Activated CD4-positive, alpha-beta T cell treated with anti-CD3 and anti-CD28 coated beads, Interleukin-10, Interleukin-2, amounts not matched to agents 100 ng/mL and 50 ng/mL, durations not matched to agents 16 hours and 8 hours (primary cell): Measurements from ENCODE around the gene GADD45B.
A peak's percentile ranks its signal among the peaks of the same experiment; 100 is the strongest.

Source experiments
- DNase-seq: peaks from one replicate; pipeline ENCODE4 v3.0.0-alpha.2; 2020

Gene GADD45B, protein sequence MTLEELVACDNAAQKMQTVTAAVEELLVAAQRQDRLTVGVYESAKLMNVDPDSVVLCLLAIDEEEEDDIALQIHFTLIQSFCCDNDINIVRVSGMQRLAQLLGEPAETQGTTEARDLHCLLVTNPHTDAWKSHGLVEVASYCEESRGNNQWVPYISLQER

DNA sequence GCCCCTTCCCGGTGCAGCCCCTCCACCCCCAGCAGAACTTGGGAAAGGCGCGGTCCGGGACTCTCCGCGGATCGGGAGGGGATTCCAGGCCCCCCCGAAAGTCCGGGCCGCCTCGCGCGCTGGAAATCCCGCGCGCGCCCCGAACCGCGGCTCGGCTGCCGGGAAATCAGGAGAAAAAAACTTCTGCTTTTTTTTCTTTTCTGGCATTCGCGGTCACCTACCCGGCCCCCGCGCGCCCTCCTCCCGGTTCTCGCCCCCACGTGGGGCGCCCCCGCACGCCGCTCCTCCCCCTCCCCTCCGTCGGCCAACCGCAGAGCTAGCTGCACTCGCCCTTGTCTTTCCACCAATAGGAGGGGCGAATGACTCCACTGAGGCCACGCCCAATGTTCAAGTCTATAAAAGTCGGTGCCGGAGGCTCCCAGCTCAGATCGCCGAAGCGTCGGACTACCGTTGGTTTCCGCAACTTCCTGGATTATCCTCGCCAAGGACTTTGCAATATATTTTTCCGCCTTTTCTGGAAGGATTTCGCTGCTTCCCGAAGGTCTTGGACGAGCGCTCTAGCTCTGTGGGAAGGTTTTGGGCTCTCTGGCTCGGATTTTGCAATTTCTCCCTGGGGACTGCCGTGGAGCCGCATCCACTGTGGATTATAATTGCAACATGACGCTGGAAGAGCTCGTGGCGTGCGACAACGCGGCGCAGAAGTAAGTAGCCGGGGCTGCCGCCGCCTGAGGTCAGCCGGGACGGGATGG is at the start of gene GADD45B:
TSS of gene GADD45B (plus strand) at position 426 of the 749 bp plus-strand sequence. CDS start at position 658, 232 bp downstream.
- DNase-seq = peak; percentile 98

DNA sequence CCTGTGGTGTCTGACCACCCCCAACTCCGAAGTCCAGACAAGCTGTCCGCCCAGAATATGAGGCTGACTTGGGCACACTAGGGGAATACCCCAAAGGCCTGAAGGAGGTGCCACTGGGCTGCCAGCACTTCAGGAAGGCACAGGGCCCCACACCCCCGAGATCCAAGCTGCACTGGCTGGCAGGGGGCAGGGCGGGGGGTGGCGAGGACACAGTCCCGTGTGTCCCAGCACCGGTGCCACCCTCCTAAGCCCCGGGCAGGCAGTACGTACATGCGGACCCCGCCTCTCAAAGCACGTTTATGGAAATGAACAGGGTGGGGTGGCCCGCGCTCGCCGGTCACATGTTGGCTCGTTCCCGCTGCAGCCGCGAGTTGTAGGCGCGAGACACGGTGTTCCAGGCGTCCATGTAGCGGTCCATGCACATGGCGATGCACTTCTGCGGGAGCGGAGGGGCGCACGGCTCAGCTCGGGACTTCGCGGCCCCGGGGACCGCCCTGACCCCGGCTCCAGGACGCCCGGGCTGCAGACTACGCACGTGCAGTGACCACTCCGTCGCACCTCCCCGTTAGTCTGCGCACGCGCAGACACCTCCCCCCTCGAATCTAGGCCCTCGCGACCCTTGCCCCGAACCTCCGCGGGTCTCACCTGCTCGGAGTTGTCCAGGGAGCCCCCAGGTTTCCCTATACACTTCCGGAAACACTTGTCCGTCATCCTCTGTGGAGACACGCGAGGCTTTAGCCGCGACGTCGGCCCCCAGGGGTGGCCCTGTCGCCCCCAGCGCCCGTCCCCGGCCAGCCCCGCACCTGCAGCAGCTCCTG is 49.1 kb upstream of the GADD45B start:
- DNase-seq = peak; percentile 65

DNA sequence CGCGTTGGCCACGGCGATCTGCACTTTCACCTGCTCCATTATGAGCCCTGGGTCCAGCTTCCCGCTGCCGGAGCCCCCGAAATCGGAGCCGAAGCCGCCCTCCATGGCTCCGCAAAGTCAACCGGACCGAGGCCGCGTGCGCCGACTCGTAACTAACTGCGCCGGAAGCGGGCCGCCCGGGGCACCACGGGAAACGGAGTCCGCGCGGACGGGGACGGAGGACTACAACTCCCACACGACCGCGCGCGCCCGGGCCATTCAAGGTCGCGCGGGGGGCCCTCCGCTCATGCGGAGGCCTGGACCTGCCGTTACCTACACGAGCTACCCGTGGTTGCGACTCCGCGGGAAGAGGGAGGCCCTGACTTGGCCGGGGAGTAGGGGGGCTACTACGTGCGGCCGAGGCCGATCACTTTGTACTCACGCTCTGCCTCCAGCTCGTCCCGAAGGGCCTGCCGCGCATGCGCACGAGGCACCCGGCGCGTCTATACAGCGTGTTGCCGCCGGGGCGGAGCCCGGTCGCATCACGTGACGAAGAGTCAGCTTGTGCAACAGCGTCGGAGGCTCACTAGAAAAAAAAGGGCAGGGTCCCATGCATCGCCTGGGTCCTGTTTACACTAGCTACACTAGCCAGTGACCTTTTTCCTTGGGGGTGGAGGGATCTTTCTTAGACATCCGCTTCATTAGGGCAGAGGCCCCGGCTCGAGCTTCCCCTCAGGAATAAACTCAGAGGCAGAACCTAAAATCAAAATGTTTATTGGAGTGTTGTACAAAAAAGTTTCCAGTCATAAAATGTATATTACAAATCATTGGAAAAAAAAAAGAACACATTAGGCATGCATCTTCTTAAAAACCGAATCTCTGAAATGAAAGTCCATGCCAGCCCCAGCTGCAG is 48.3 kb upstream of the GADD45B start, which contains the start of gene TIMM13:
TSS of gene TIMM13 (minus strand) at position 158 of the 892 bp plus-strand sequence. CDS start at position 105, 53 bp downstream.
- DNase-seq = peak; percentile 97

DNA sequence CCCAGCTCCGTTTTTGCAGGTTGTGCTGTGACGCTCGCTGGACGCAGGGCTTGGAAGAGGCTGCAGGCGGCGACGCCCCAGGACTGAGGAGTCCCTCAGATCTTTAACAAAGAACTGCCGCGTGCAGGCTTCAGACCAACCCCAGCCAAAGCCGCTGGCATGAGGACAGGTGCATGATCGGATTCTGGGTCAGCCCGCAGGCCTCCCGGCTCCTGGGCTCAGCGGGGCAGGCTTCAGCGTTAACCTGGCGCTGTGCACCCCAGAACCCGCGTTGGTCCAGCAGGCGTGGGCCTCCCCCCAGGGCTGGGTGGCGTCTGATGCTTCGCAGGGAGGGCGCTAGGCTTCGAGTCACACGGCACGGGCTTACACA is 47.6 kb upstream of the GADD45B start:
- DNase-seq = no peak

DNA sequence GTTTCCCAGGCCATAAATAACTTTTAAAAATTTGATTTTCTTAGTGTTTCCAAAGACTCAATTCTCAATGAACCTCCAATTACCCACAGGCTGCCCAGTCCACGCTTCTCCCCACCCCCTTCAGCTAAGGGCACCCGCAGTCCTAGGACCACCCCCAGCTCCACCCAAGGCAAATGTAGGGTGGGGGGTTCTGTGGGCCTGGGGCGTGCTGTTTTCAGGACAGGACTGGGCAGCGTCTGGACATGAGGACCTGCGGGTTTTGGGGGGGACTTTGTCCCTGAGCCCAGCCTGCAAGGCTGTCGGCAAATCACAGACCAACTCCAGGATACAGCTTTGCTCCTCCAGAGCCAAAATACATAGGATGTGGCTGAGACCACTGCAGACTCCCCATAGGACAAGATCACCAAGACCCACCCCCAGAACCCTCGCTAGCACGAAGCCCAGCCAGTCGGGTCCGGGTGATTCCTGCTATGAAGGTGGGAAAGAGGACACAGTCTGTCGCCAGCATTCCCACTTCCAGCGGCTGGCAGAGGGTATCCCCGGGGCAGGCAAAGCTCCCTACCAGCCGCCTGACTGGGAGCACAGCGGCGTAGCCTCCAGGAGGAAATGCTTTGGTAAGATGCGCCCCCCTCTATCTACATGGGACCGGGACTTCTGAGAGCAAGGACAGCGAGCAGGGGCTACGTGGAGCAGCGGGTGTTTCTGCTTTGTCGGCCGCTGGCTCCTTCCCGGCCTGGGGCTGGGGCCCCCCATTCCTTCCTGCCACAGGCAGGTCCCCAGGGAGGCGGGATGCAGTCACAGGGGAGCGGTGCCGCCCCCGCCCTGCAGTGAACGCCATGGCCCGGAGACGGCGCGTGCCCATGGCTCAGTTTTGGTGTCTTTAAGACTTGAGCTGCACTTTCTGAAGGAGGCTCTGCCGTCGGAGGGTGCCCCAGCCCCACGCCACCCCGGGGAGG is 46.9 kb upstream of the GADD45B start:
- no peak for DNase-seq

DNA sequence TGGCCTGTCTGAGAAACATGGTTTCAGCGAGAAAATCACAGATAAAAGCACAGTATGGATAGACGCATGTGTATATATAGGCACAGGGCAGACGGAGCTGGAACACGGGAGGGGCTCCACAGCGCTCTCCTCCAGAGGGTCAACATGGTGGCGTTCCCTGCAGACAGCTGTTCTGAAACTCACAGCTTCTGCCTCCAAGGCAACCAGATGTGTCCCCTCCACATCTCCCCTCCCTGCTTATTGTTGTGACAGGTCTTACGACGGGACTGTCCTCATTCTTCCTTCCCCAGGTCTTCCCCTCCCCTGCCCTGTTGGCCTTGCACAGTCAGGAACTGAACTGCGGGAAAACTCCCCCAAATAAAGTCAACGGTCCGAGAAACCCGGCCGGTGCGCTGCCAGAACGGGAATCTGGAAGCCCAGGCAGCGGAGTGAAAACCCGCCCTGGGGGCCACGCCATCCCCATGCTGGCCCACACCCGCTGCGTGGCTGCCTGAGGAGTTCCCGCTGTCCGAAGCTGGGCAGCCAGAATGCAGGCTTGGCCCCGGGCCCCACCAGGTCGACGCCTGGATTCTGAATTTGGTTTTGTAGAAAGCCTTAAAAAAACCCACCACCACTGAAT is 45.9 kb upstream of the GADD45B start:
- no peak for DNase-seq

DNA sequence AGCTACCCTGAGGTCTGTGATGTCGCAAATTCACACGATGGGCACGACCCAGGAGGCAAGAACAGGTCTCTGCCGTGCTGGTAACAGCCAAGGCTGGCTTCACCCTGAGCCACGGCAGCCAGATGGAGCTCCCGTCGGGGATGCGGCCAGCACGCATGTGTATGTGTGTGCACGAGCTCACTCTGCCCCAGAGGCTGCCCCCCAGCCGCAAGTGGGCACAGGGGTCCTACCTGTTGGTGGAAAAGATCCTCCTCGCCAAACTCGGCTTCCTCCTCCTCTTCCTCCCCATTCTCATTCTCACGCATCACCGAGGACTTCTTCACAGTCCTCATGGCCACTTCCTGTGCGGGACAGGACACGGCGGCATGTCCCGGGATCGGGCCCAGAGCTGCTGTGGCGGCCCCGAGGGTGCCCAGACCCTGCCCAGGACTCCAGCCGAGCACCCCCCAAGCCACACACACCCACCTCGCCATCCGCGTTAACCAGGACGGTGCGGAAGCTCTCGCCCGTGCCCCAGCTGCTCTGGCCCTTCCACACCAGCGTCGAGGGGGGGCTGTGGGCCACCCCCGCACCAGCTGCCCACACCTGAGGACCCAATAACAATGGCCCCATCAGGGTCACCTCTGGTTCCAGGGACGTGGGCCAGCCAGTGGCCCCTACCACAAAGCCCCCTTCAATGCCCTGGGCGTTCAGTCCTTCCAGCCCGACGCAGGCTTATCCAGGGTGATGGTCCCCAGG is 44.4 kb upstream of the GADD45B start:
- no peak for DNase-seq

DNA sequence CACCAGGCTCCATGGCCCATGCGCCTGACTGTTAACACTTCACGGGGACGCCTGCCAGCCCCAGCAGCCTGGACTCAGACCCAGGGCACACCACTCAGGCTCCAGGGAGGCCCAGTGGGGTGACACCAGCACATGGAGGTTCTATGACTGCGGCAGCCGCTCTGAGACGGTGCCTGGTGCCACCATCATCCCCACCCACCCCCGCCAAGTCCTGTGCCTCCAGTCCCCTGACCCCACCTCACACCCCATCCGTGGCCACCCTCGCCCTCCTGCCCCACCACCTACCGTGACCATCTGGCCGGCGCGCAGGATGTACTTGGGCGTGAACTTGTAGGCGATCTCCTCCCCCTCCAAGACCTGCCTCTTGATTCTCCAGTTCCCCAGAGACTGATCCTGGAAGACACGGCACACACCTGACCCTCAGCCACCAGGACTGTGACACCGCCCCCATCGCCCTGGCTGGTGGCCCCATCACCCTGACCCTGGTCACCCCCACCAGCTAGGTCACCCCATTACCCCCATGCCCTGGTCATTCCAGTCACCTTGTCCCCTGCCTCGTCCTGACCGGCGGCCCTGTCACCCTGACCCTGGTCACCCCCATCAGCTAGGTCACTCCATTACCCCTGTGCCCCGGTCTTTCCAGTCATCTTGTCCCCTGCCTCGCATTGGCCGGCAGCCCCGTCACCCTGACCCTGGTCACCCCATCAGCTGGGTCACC is 43.6 kb upstream of the GADD45B start:
- DNase-seq = no peak

DNA sequence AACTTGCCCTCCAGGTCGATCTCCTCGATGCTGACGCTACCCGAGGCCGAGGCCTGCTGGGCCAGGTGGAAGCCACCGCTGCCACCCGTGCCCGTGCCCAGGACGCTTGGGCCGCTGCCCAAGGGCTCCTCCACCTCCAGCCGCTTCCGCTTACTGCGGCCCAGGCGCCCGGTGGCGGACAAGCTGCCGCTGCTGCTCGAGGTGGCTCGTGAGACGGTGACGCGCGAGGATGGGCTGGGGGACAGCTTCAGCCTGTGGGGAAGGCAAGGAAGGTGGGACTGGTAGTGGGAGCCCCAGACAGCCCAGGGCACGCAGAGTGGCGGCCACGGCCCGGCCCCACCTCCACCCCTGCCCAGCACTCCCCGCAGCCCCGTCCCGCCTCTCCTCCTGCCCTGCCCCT is 42.1 kb upstream of the GADD45B start:
- DNase-seq = no peak

DNA sequence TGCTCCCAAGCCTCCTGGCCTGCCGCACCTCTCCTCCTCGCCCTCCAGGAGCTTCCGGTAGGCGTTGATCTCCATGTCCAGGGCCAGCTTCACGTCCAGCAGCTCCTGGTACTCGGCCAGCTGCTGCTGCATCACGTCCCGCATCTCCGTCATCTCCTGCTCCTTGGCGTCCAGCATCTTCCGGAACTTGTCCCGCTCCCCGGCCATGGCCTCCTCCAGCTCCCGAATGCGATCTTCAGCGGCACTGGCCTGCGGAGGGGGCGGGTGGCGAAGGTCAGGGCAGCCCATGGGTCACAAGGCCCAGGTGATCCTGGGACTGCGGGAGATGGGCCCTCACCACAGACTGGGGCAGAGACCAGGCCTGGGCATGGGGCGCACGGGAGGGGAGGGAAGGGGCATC is 41.7 kb upstream of the GADD45B start:
- no peak for DNase-seq

DNA sequence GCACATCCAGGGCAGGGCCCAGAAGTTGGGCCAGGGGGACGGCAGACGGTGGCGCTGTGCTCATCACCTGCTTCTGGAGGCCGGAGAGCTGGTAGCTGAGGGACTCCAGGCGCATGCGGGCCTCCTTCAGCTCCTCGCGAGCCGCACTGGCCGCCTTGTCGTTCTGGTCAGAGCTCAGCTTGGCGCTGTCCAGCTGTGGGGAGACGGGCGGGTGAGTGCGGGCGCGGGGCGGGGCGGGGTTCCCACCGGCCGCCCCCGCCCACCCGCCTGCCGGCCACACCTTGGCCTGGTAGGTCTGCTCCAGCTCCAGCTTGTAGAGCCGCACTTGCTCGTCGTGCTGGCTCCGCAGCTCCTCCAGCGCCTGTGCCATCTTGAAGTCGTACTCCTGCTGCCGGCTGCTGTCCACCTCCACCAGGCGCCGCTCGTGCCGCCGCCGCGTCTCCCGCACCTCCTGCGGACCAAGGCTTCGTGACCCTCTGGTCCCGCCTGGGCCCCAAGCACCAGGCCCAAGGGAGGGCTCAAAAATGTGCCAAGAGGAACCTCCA is 41.1 kb upstream of the GADD45B start:
- no peak for DNase-seq

DNA sequence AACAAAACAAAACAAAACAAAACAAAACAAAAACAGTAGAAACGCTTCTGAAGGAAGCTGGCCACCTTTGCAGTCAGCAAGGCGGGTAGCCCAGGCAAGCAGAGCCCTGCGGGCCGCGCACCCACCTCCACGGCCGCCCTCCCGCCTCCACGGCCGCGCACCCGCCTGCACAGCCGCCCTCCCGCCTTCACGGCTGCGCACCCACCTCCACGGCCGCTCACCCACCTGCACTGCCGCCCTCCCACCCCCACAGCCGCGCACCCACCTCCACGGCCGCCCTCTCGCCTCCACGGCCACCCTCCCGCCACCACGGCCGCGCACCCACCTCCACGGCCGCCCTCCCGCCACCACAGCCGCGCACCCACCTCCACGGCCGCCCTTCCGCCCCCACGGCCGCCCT is 39.5 kb upstream of the GADD45B start:
- DNase-seq = no peak

DNA sequence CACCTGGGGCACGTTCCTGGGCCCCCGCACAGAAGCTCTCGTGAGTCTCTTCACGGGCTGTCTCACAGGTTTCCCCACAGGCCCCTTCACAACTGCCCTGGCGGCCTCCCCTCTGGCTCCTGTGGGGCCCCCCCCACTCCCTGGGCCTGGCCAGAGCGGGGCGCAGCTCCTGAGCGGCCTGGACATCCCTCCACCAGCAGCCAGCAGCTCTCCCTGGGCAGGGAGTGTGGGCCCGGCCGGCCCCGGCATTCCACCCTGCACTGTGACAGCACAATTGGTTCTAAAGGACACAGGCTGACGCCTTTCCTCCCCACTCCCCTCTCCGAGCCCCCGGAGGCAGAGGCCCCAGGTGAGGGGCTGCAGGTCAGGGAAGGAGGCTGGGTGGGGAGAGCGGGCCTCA is 39.0 kb upstream of the GADD45B start:
- no peak for DNase-seq

DNA sequence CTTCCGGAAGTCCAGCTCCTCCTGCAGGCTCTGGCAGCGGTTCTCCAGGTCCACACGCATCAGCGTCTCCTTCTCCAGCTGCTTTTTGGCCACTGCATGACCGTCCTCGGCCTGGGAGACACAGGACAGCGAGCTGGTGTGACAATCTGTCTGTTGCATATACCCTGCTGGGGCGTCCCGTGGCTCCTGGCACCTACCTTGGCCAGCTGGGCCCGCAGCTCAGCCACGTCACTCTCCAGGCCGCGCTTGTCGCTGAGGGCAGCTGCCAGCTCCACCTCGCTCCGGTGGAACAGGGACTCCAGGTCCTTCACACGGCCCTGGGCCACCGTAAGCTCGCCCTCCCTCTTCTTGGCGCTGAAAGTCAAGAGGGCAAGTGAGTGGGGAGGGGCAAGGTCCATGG is 37.7 kb upstream of the GADD45B start:
- DNase-seq = no peak

DNA sequence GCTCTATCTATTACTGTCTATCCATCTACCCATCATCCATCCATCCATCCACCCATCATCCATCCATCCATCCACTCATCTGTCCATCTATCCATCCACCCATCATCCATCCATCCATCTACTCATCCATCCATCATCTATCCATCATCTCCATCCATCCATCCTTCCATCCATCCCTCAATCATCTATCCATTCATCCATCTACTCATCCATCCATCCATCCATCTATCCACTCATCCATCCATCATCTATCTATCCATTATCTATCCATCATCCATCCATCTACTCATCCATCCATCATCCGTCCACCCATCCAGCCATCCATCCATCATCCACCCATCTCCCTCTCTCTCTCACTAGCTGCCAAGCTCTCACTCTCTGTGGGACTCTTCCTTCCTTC is 35.4 kb upstream of the GADD45B start:
- DNase-seq = no peak

DNA sequence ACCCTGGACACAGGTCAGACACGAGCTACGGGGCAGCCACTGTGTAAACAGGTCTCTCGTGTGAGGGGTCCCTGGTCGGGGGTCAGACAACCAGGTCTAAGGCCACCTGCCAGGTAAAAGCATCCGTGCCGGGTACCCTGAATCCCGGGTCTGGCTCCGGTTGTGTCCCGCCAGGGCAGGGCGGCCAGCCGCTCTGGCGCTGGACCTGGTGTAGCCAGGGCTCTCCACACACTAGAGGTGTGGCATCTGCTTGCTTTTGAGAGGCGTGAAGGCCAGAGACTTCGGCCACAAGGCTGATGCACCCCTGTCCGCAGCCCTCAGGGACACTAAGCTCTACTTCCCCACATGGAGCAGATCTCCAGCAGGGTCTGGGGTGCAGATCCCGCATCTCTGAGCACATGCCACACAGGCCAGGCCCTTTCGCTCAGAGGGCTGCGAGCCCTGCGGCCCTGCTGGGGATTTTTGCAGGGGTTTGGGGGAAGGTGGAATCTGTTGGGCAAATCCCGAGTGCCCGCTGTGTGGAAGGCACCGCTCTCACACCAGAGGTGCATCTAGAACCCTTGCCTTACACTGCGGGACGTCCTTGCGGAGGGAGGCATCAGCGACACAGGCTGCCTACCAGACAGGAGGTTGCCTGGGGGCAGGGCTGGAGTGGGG is 34.7 kb upstream of the GADD45B start:
- DNase-seq = no peak

DNA sequence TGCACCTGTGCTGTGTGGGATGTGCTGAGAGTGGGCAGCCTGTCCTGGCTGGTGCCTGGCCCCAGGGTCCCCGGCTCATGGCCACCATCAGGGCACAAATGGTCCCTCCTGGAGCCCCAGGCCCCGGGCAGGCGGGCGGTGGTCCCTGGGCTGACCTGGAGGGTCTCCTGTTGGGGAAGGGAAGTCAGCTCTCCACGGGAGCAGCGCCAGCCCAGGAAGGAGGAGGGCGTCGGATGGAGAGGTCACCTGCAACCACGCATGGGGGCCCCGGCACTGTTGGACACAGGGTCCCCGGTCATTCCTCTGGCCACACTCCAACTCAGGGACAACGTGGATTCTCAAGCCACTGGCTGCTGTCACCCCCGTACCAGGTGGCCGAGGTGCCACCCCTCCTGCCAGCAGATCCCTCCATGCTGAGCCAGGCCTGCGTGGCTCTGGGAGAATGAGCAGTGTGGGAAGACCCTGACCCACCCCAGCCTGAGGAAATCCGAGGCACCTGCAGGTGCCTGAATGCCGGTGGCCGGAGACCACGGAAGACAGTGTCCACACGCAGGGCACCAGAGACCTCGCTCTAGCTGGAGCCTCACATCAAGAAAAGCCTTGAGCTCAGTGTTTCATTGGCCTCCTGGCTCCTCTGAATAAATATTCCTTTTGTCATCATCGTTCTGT is 32.7 kb upstream of the GADD45B start:
- no peak for DNase-seq

DNA sequence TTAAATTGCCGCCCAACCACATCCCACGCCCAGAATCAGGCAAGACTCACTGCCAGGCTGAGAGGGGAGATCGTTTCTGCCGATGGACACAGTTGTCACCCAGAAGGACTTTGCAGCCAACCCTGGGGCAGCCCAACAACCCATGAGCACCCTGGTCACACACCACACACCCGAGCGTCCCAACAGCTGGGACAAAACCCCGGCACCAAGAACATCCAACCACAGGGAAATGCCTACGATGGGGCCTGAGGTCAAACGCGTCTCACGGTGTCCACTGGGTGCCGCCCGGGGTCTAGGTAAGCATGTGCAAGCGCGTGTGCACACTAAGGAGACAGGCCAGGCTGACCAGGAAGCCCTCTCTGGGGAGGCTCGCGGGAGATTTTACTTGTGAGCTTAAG is 32.1 kb upstream of the GADD45B start:
- DNase-seq = no peak
